ENCODE results near the gene WDR81. TPM values are rescaled to one million over a fixed set of nuclear protein-coding genes. Genes with fewer than 3 reads are reported as not detected.
"Not testable (repeated sequence)": the region's sequence is repeated elsewhere in the genome, so short reads cannot be mapped to it uniquely, and the experiment has no call there.

The WDR81 gene
- total RNA-seq, 1 experiment from 2014 or later: 19.4 TPM

- no TSS peak for BruUV-seq (replicated peaks)
- Histone ChIP-seq H3K4me3 (ENCODE audit: low read depth, low read length, poor library complexity, severe bottlenecking) (no peak overlapping the region), H3K27me3 (replicated peaks; ENCODE audit: insufficient read depth, low read depth, low read length, poor library complexity) (no peaks in the 10 kb centered on the region), H3K36me3 (ENCODE audit: insufficient read depth, low read length, poor library complexity, severe bottlenecking) (no peaks in the 10 kb centered on the region), H3K9me3 (ENCODE audit: low read depth, low read length, poor library complexity, severe bottlenecking) (no peaks in the 10 kb centered on the region), H3K4me1 (ENCODE audit: insufficient read depth, low read length, poor library complexity, severe bottlenecking) (no peaks in the 10 kb centered on the region), H3K27ac (ENCODE audit: low read depth, low read length, poor library complexity, severe bottlenecking) (no peak overlapping the region)
- ChIA-PET POLR2A (ENCODE audit: low non-redundant PET) (no interaction called here), CTCF (interaction anchor here (0.7 kb wide), 1 partner anchor 17 kb away, joined by 9 read pairs; no protein-coding TSS in a partner anchor)
- intact Hi-C loops (cut with micrococcal nuclease; ENCODE audit: unreplicated experiment): no loop called here
- no peak for DNase-seq (ENCODE audit: low spot score)
- TF ChIP-seq CTCF (conservative IDR thresholded peaks at IDR 0.05; ENCODE audit: low read depth, low read length): no peak
- TF ChIP-seq EZH2 (IDR thresholded peaks at IDR 0.05; ENCODE audit: borderline replicate concordance, low read depth, low read length, poor library complexity, severe bottlenecking): no peak
Observed at GRCh38 chr17:1697681-1698080, 26.8 kb upstream of the WDR81 start.

- H3K9me3 ChIP-seq (ENCODE audit: low read depth, low read length, poor library complexity, severe bottlenecking); POLR2A ChIA-PET (ENCODE audit: low non-redundant PET); H3K27me3 ChIP-seq (replicated peaks; ENCODE audit: insufficient read depth, low read depth, low read length, poor library complexity); H3K27ac ChIP-seq (ENCODE audit: low read depth, low read length, poor library complexity, severe bottlenecking); intact Hi-C loops (cut with micrococcal nuclease; ENCODE audit: unreplicated experiment); H3K4me1 ChIP-seq (ENCODE audit: insufficient read depth, low read length, poor library complexity, severe bottlenecking); BruUV-seq (replicated peaks); DNase-seq (ENCODE audit: low spot score); H3K4me3 ChIP-seq (ENCODE audit: low read depth, low read length, poor library complexity, severe bottlenecking); H3K36me3 ChIP-seq (ENCODE audit: insufficient read depth, low read length, poor library complexity, severe bottlenecking): not testable (repeated sequence)
- CTCF ChIA-PET: interaction anchor here (0.8 kb wide), 1 partner anchor 16 kb away, joined by 8 read pairs; no protein-coding TSS in a partner anchor
Observed at GRCh38 chr17:1699891-1700290, 24.6 kb upstream of the WDR81 start.

GRCh38 chr17:1703063-1703462, 21.4 kb upstream of the WDR81 start:
- no peaks in the 10 kb centered on the region for H3K36me3 ChIP-seq (ENCODE audit: insufficient read depth, low read length, poor library complexity, severe bottlenecking)
- intact Hi-C loops (cut with micrococcal nuclease; ENCODE audit: unreplicated experiment): no loop called here

More at GRCh38 chr17:1703063-1703462, 21.4 kb upstream of the WDR81 start:
- Histone ChIP-seq H3K4me1 (ENCODE audit: insufficient read depth, low read length, poor library complexity, severe bottlenecking) (no peaks in the 10 kb centered on the region), H3K27me3 (replicated peaks; ENCODE audit: insufficient read depth, low read depth, low read length, poor library complexity) (no peaks in the 10 kb centered on the region), H3K4me3 (ENCODE audit: low read depth, low read length, poor library complexity, severe bottlenecking) (no peak overlapping the region), H3K9me3 (ENCODE audit: low read depth, low read length, poor library complexity, severe bottlenecking) (no peaks in the 10 kb centered on the region), H3K27ac (ENCODE audit: low read depth, low read length, poor library complexity, severe bottlenecking) (no peak overlapping the region)
- BruUV-seq (replicated peaks): no TSS peak
- ChIA-PET CTCF (no interaction called here), POLR2A (ENCODE audit: low non-redundant PET) (no interaction called here)
- TF ChIP-seq CTCF (conservative IDR thresholded peaks at IDR 0.05; ENCODE audit: low read depth, low read length) (no peak), EZH2 (IDR thresholded peaks at IDR 0.05; ENCODE audit: borderline replicate concordance, low read depth, low read length, poor library complexity, severe bottlenecking) (no peak)
- DNase-seq (ENCODE audit: low spot score): no peak
